Stimulated activated CD4-positive, alpha-beta T cell treated with anti-CD3 and anti-CD28 coated beads, Interleukin-12 subunit alpha, Interleukin-12 subunit beta, amount 100 ng/mL, for 48 hours (primary cell): Measurements from ENCODE around the gene PEX11G.
A peak's percentile ranks its signal among the peaks of the same experiment; 100 is the strongest.

ENCODE experiments used
- DNase-seq, 3 donors: peaks; one replicate each; pipeline ENCODE4 v3.0.0-alpha.2; 2020; ENCODE audit warnings: low read depth in 2 of 3, low spot score in 1 of 3

PEX11G gene

DNA sequence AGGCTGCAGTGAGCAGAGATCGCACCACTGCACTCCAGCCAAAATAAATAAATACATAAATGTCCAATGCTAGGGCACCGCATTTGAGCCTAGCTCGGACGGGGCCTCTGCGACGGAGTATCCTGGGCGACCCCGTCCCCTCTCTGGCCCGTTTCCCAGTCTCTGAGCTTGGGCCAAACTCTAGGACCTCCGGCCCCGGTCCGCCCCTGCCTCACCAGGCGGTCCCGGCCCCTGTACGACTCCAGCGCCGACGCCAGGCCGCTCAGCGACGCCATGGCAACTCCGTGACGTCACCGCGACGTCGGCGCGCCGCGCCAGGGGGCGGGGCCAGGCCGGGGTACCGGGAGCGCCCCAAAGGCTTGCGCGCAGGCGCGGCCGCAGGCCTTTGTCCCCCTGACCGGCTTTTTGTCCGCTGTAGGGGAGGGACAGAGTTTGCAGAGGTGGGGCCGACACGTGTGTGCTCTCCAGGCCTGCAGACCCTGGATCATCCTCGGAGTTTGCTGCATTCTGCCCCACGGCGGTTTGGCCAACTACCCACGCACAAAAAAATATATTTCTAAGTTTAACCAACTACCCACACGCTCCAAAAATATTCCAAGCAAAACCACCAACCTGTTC, at the start of gene PEX11G:
Gene PEX11G (minus strand): TSS at position 300 of the 618 bp plus-strand sequence. CDS start 25 bp downstream, at position 275.
- peak; percentile 81 to 90 (median 88) for DNase-seq

DNA sequence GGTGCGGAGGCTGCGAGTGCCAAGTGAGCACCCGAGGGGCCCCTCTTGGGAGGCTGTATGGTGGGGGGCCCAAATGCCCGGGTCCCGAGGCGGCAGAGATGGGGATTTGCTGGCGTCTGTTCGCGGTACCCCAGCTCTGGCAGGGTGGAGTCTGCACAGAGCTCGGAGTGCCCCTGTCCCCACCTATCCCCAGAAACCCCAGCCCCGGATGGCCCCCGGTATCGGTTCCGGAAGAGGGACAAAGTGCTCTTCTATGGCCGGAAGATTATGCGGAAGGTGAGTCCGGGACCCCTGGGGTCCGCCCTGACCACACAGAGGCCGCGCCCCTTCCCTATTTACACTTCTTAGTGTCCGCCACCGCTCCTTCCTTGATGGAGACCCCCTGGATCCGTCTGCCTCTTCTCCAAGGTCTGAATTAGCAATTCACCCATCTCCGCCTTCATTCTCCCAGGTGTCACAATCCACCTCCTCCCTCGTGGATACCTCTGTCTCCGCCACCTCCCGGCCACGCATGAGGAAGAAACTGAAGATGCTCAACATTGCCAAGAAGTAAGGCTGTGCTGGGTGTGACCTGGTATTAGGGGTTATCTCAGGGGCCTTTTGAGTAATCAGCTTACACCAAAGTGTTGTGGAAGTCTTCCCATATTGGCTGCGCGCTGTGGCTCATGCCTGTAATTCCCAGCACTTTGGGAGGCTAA, 47.3 kb upstream of the PEX11G start:
- DNase-seq = no peak

- DNase-seq = peak; percentile 87 to 92 (median 89)
Measured at GRCh38 chr19:7535047-7535997, 46.5 kb upstream of the PEX11G start, which contains the start of gene PNPLA6. Gene PNPLA6, plus strand, starts transcription at chr19:7535717. Its CDS starts 72 bp downstream, at chr19:7535789.

DNA sequence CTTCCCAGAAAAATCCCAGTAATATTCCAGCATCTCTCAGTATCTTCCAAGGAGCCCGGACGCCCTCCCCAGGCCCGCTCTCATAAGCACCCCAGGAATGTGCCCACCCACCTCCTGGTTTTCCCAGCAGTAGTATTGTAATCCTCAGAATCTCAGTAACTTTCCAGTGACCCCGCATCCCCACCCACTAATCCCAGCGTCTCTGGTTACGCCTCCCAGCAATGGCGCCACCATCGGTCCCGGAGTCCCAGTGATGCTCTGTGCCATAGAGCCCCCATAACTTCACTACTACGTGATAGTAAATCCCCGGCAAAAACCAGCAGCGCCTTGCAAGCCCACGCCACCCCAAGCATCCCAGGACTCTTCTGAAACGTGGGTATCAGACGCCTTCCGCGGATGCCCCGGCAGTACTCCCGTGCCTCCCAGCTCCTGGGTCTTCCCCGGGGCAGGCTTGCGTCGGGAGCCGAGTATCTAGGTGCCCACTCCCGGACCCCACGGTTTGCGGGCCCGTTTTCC, 45.8 kb upstream of the PEX11G start:
- DNase-seq = peak in 2 of 3 donors; percentile 16 to 44

DNA sequence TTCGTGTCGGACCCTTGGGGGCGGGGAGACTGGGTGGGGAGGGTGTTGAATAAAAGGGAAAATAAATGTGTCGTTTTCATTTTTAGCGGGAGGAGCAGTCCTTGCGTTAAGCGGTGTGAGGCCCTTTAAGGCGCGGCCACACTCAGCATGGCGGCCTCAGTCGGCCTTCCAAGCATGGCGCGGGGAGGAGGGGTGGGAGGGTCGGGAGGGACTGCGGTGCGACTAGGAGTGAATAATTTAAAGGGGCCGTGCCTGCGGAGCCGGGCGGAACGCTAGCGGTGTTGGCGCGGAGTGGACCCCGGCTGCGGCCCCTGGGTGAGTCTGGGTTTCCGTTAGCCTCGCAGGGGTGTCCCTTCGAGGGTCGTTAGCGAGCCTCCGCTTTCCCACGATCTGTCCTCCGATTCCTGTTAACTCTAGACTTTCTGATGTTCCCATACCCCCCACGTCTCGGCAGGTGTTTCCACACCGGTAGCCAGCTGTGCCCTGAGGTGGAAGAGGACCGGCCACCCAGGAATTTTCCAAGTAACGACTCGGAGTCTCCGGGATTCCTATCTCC, 45.2 kb upstream of the PEX11G start:
- peak; percentile 70 to 75 (median 71) for DNase-seq

- DNase-seq = no peak
Measured at GRCh38 chr19:7533281-7533885, 44.5 kb upstream of the PEX11G start.

- no peak for DNase-seq
Measured at GRCh38 chr19:7529610-7530490, 41.0 kb upstream of the PEX11G start.

DNA sequence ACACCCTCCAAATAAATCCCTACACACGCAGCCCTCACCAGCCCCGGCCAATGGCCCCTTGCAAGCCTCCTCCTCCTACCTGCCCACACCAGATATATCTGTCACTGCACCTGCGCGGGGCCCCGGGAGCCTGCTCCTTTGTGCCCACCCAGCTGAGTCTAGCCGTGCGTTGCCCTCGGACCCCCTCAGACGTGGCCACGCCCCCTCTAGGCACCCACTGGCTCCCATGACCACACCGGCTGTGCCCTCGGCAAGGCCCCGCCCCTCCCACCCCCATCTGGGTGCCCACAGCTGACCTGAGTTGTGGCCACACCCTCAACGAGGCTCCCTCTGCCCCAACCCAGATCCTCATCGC, 40.4 kb upstream of the PEX11G start:
- DNase-seq = no peak

GRCh38 chr19:7528522-7529245, 39.8 kb upstream of the PEX11G start:
- DNase-seq = no peak

DNA sequence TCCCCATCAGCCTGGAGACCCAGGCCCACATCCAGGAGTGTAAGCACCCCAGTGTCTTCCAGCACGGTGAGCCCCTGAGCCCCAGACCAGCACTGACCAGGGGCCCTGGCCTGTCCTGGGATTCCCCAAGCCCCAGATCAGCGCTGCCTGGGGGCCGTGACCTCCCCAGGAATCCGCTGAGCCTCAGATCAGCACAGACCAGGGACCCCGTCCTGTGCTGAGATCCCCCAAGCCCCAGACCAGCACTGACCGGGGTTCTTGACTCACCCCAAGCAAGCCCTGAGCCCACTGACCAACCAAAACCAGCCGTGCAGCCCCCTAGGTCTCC, 39.3 kb upstream of the PEX11G start:
- no peak for DNase-seq

GRCh38 chr19:7527516-7528191, 38.8 kb upstream of the PEX11G start:
- DNase-seq = no peak

DNA sequence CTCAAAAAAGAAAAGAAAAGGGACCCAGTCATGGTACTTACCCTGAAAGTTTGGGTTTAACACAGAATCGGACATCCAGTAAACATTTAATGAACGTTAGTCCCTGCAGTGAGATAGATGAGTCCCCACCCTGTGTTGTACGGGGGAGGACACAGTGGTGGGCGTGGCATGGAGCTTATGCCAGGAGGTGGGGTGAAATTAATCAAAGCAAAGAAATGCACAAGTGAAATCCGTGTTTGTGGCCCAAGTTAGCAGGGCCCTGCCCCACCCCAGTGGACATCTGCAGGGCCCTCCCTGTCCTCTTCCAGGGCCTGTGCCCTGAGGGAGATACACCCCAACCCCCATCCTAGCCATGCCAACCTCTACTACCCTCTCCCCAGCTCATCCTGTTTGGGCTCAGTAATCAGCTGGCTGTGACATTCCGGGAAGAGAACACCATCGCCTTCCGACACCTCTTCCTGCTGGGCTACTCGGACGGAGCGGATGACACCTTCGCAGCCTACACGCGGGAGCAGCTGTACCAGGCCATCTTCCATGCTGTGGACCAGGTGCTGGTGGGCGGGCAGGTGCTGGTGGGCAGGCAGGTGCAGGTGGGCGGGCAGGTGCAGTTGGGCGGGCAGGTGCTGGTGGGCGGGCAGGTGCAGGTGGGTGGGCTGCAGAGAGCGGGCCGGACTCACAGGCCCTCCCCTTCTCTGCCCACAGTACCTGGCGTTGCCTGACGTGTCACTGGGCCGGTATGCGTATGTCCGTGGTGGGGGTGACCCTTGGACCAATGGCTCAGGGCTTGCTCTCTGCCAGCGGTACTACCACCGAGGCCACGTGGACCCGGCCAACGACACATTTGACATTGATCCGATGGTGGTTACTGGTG, 37.5 kb upstream of the PEX11G start:
- no peak for DNase-seq

DNA sequence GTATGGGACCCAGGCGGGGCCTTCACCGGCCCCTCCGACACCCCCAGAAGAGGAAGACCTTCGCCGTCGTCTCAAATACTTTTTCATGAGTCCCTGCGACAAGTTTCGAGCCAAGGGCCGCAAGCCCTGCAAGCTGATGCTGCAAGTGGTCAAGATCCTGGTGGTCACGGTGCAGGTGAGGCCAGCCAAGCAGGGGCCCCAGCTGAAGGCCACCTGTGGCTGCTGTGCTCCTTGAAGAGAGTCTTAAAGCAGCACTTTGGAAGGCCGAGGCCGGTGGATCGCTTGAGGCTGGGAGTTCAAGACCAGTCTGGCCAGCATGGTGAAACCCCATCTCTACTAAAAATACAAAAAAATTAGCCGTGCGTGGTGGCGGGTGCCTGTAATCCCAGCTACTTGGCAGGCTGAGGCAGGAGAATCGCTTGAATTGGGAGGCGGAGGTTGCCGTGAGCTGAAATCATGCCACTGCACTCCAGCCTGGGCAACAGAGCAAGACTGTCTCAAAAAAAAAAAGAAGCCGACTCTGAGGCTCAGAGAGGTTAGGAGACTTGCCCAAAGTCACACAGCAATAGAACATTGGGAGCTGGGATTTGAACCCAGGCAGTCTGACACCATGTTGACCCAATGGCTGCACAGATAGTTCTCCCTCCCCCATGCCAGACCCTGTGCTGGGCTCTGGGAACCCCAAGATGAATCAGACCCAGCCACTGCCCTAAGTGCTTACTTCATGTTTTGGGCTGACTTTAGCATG, 36.3 kb upstream of the PEX11G start:
- no peak for DNase-seq

DNA sequence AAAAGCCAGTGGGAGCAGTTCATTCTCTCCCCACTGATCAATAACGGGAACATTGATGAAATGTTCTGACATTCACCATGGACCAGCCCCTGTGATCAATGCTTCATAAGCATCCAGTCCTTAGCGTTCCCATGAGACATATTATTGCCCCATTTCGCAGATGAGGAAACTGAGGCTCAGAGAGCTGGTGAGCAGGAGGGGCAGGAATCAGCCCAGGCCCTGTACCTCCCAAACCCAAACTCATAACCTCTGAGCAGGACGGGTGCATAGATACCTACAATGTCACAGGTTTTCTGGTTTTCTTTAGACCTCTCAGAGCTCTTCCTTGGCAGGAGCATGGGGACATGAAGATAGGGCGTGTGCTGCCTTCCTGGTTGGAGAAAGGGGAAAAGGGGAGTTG, 35.7 kb upstream of the PEX11G start:
- no peak for DNase-seq

GRCh38 chr19:7522923-7523667, 34.3 kb upstream of the PEX11G start:
- DNase-seq = no peak
